ENCODE results near the gene PRKN.

PRKN gene

GRCh38 chr6:161379834-161380582 is 1347.6 kb downstream of the PRKN start:
- Histone ChIP-seq H3K9me3 (ENCODE audit: low read length) (no peaks in the 10 kb centered on the region), H3K9ac (ENCODE audit: low read length) (no peak overlapping the region), H3K79me2 (ENCODE audit: insufficient read depth, low read length) (no peaks in the 10 kb centered on the region), H3K9me2 (ENCODE audit: low read depth, low read length) (no peaks in the 10 kb centered on the region), H4K20me1 (ENCODE audit: insufficient read depth, low read length) (no peaks in the 10 kb centered on the region), H3F3A (ENCODE audit: insufficient read depth, low read length) (no peaks in the 10 kb centered on the region), H3K4me1 (ENCODE audit: insufficient read depth, low read length, severe bottlenecking) (no peaks in the 10 kb centered on the region), H3K4me2 (ENCODE audit: low read length) (no peak overlapping the region), H3K27me3 (ENCODE audit: insufficient read depth, low read length) (peaks cover 4% of the 10 kb centered on the region; the same call in 1 of the 2 replicates), H2AFZ (ENCODE audit: low read length) (no peak overlapping the region), H3K4me3 (ENCODE audit: low read depth, low read length, poor library complexity, severe bottlenecking) (no peak overlapping the region), H3K27ac (ENCODE audit: low read depth, low read length, poor library complexity, severe bottlenecking) (no peak overlapping the region), H3K36me3 (ENCODE audit: insufficient read depth, low read length) (no peaks in the 10 kb centered on the region)
- TF ChIP-seq, protein P1, sequence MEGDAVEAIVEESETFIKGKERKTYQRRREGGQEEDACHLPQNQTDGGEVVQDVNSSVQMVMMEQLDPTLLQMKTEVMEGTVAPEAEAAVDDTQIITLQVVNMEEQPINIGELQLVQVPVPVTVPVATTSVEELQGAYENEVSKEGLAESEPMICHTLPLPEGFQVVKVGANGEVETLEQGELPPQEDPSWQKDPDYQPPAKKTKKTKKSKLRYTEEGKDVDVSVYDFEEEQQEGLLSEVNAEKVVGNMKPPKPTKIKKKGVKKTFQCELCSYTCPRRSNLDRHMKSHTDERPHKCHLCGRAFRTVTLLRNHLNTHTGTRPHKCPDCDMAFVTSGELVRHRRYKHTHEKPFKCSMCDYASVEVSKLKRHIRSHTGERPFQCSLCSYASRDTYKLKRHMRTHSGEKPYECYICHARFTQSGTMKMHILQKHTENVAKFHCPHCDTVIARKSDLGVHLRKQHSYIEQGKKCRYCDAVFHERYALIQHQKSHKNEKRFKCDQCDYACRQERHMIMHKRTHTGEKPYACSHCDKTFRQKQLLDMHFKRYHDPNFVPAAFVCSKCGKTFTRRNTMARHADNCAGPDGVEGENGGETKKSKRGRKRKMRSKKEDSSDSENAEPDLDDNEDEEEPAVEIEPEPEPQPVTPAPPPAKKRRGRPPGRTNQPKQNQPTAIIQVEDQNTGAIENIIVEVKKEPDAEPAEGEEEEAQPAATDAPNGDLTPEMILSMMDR (IDR thresholded peaks at IDR 0.05; ENCODE audit: low read length): no peak
- TF ChIP-seq EZH2 (IDR thresholded peaks at IDR 0.05; ENCODE audit: borderline replicate concordance, low read length): no peak

GRCh38 chr6:161378115-161378514 is 1349.5 kb downstream of the PRKN start:
- Histone ChIP-seq H4K20me1 (ENCODE audit: insufficient read depth, low read length) (no peaks in the 10 kb centered on the region), H3K79me2 (ENCODE audit: insufficient read depth, low read length) (no peaks in the 10 kb centered on the region), H3K4me2 (ENCODE audit: low read length) (no peak overlapping the region), H3K4me3 (ENCODE audit: low read depth, low read length, poor library complexity, severe bottlenecking) (no peak overlapping the region), H3K9me3 (ENCODE audit: low read length) (no peaks in the 10 kb centered on the region), H3K4me1 (ENCODE audit: insufficient read depth, low read length, severe bottlenecking) (no peaks in the 10 kb centered on the region), H3F3A (ENCODE audit: insufficient read depth, low read length) (no peaks in the 10 kb centered on the region), H3K9me2 (ENCODE audit: low read depth, low read length) (no peaks in the 10 kb centered on the region), H3K9ac (ENCODE audit: low read length) (no peak overlapping the region), H3K27ac (ENCODE audit: low read depth, low read length, poor library complexity, severe bottlenecking) (no peak overlapping the region), H3K27me3 (ENCODE audit: insufficient read depth, low read length) (peaks cover 4% of the 10 kb centered on the region; the same call in 1 of the 2 replicates), H2AFZ (ENCODE audit: low read length) (no peak overlapping the region), H3K36me3 (ENCODE audit: insufficient read depth, low read length) (no peaks in the 10 kb centered on the region)
- TF ChIP-seq, protein P1 (IDR thresholded peaks at IDR 0.05; ENCODE audit: low read length): no peak
- TF ChIP-seq EZH2 (IDR thresholded peaks at IDR 0.05; ENCODE audit: borderline replicate concordance, low read length): no peak

- Histone ChIP-seq H3K4me1 (ENCODE audit: insufficient read depth, low read length, severe bottlenecking) (no peaks in the 10 kb centered on the region), H4K20me1 (ENCODE audit: insufficient read depth, low read length) (no peaks in the 10 kb centered on the region)
- TF ChIP-seq, protein P1 (IDR thresholded peaks at IDR 0.05; ENCODE audit: low read length): no peak
Measured at GRCh38 chr6:161377116-161377515, 1350.5 kb downstream of the PRKN start.

More at GRCh38 chr6:161377116-161377515, 1350.5 kb downstream of the PRKN start:
- Histone ChIP-seq H3K9me2 (ENCODE audit: low read depth, low read length) (no peaks in the 10 kb centered on the region), H3K27ac (ENCODE audit: low read depth, low read length, poor library complexity, severe bottlenecking) (no peak overlapping the region), H2AFZ (ENCODE audit: low read length) (no peak overlapping the region), H3F3A (ENCODE audit: insufficient read depth, low read length) (no peaks in the 10 kb centered on the region), H3K4me2 (ENCODE audit: low read length) (no peak overlapping the region), H3K36me3 (ENCODE audit: insufficient read depth, low read length) (no peaks in the 10 kb centered on the region), H3K9me3 (ENCODE audit: low read length) (no peaks in the 10 kb centered on the region), H3K27me3 (ENCODE audit: insufficient read depth, low read length) (peaks cover 4% of the 10 kb centered on the region; the same call in 1 of the 2 replicates), H3K4me3 (ENCODE audit: low read depth, low read length, poor library complexity, severe bottlenecking) (no peak overlapping the region), H3K9ac (ENCODE audit: low read length) (no peak overlapping the region), H3K79me2 (ENCODE audit: insufficient read depth, low read length) (no peaks in the 10 kb centered on the region)

Data from OCI-LY1 (cell line).